ENCODE measurements around the gene BPIFB1. TPM values are rescaled to one million over a fixed set of nuclear protein-coding genes. Genes with fewer than 3 reads are reported as not detected.

The BPIFB1 gene
- total and polyA plus RNA-seq, 2 donors, result 0.24 to 0.55 TPM

GRCh38 chr20:33311011-33311410, 28.0 kb downstream of the BPIFB1 start:
- DNase-seq (ENCODE audit: low read depth in 6 of 9, low spot score in 9 of 9), result no peak
- Histone ChIP-seq H3K4me3 (ENCODE audit: low read length in 2 of 2) (no peak overlapping the region), H3K9me3 (ENCODE audit: control insufficient read depth in 2 of 2, insufficient read depth in 1 of 2, low read length in 1 of 2) (no peaks in the 10 kb centered on the region), H3K27ac (ENCODE audit: low read depth in 1 of 2, low read length in 1 of 2) (no peak overlapping the region), H3K4me1 (ENCODE audit: control insufficient read depth in 2 of 2, insufficient read depth in 2 of 2, low read length in 2 of 2) (peaks cover 0 to 5% of the 10 kb centered on the region in 2 donors), H3K36me3 (ENCODE audit: control insufficient read depth in 2 of 2, insufficient read depth in 2 of 2, low read length in 1 of 2) (no peaks in the 10 kb centered on the region), H3K27me3 (ENCODE audit: control insufficient read depth in 2 of 2, insufficient read depth in 1 of 2, low read length in 1 of 2) (no peaks in the 10 kb centered on the region)
- 92% methylated on average over 8 of the region's 8 CpGs for WGBS

GRCh38 chr20:33311996-33312395, 29.0 kb downstream of the BPIFB1 start:
- Histone ChIP-seq H3K4me1 (ENCODE audit: control insufficient read depth in 2 of 2, insufficient read depth in 2 of 2, low read length in 2 of 2) (peaks cover 0 to 5% of the 10 kb centered on the region in 2 donors), H3K27ac (ENCODE audit: low read depth in 1 of 2, low read length in 1 of 2) (no peak overlapping the region), H3K36me3 (ENCODE audit: control insufficient read depth in 2 of 2, insufficient read depth in 2 of 2, low read length in 1 of 2) (no peaks in the 10 kb centered on the region), H3K27me3 (ENCODE audit: control insufficient read depth in 2 of 2, insufficient read depth in 1 of 2, low read length in 1 of 2) (peaks cover 0 to 2% of the 10 kb centered on the region in 2 donors), H3K4me3 (ENCODE audit: low read length in 2 of 2) (no peak overlapping the region), H3K9me3 (ENCODE audit: control insufficient read depth in 2 of 2, insufficient read depth in 1 of 2, low read length in 1 of 2) (no peaks in the 10 kb centered on the region)
- DNase-seq (ENCODE audit: low read depth in 6 of 9, low spot score in 9 of 9), result no peak
- 93% methylated on average over 4 of the region's 4 CpGs for WGBS

- DNase-seq (ENCODE audit: low read depth in 6 of 9, low spot score in 9 of 9), result no peak
- 96% methylated on average over 11 of the region's 11 CpGs for WGBS
- Histone ChIP-seq H3K27me3 (ENCODE audit: control insufficient read depth in 2 of 2, insufficient read depth in 1 of 2, low read length in 1 of 2) (peaks cover 0 to 8% of the 10 kb centered on the region in 2 donors), H3K36me3 (ENCODE audit: control insufficient read depth in 2 of 2, insufficient read depth in 2 of 2, low read length in 1 of 2) (no peaks in the 10 kb centered on the region), H3K9me3 (ENCODE audit: control insufficient read depth in 2 of 2, insufficient read depth in 1 of 2, low read length in 1 of 2) (no peaks in the 10 kb centered on the region), H3K4me3 (ENCODE audit: low read length in 2 of 2) (no peak overlapping the region), H3K27ac (ENCODE audit: low read depth in 1 of 2, low read length in 1 of 2) (no peak overlapping the region), H3K4me1 (ENCODE audit: control insufficient read depth in 2 of 2, insufficient read depth in 2 of 2, low read length in 2 of 2) (peaks cover 0 to 5% of the 10 kb centered on the region in 2 donors)
Observed at GRCh38 chr20:33312583-33312982, 29.6 kb downstream of the BPIFB1 start.

GRCh38 chr20:33313686-33314314, 30.8 kb downstream of the BPIFB1 start:
- 45% methylated on average over 7 of the region's 7 CpGs for WGBS
- DNase-seq (ENCODE audit: low read depth in 6 of 9, low spot score in 9 of 9), result peak in 1 of 9 donors; percentile 26
- no peaks in the 10 kb centered on the region for H3K9me3 ChIP-seq (ENCODE audit: control insufficient read depth in 2 of 2, insufficient read depth in 1 of 2, low read length in 1 of 2)
- no peak overlapping the region for H3K27ac ChIP-seq (ENCODE audit: low read depth in 1 of 2, low read length in 1 of 2)
- H3K36me3 ChIP-seq (ENCODE audit: control insufficient read depth in 2 of 2, insufficient read depth in 2 of 2, low read length in 1 of 2), result no peaks in the 10 kb centered on the region
- no peak overlapping the region for H3K4me3 ChIP-seq (ENCODE audit: low read length in 2 of 2)
- H3K4me1 ChIP-seq (ENCODE audit: control insufficient read depth in 2 of 2, insufficient read depth in 2 of 2, low read length in 2 of 2), result peaks cover 0 to 5% of the 10 kb centered on the region in 2 donors
- H3K27me3 ChIP-seq (ENCODE audit: control insufficient read depth in 2 of 2, insufficient read depth in 1 of 2, low read length in 1 of 2), result peaks cover 0 to 14% of the 10 kb centered on the region in 2 donors

- H3K4me3 ChIP-seq (ENCODE audit: low read length in 2 of 2), result no peak overlapping the region
- no peaks in the 10 kb centered on the region for H3K36me3 ChIP-seq (ENCODE audit: control insufficient read depth in 2 of 2, insufficient read depth in 2 of 2, low read length in 1 of 2)
- DNase-seq (ENCODE audit: low read depth in 6 of 9, low spot score in 9 of 9), result no peak
- H3K4me1 ChIP-seq (ENCODE audit: control insufficient read depth in 2 of 2, insufficient read depth in 2 of 2, low read length in 2 of 2), result peaks cover 0 to 5% of the 10 kb centered on the region in 2 donors
- peaks cover 0 to 17% of the 10 kb centered on the region in 2 donors for H3K27me3 ChIP-seq (ENCODE audit: control insufficient read depth in 2 of 2, insufficient read depth in 1 of 2, low read length in 1 of 2)
- no peaks in the 10 kb centered on the region for H3K9me3 ChIP-seq (ENCODE audit: control insufficient read depth in 2 of 2, insufficient read depth in 1 of 2, low read length in 1 of 2)
- 83% methylated on average over 5 of the region's 5 CpGs for WGBS
- H3K27ac ChIP-seq (ENCODE audit: low read depth in 1 of 2, low read length in 1 of 2), result no peak overlapping the region
Observed at GRCh38 chr20:33316343-33316742, 33.3 kb downstream of the BPIFB1 start.

- no peaks in the 10 kb centered on the region for H3K9me3 ChIP-seq (ENCODE audit: control insufficient read depth in 2 of 2, insufficient read depth in 1 of 2, low read length in 1 of 2)
- no peak for DNase-seq (ENCODE audit: low read depth in 6 of 9, low spot score in 9 of 9)
- 97% methylated on average over 3 of the region's 3 CpGs for WGBS
- no peak overlapping the region for H3K4me3 ChIP-seq (ENCODE audit: low read length in 2 of 2)
- no peak overlapping the region for H3K27ac ChIP-seq (ENCODE audit: low read depth in 1 of 2, low read length in 1 of 2)
- H3K27me3 ChIP-seq (ENCODE audit: control insufficient read depth in 2 of 2, insufficient read depth in 1 of 2, low read length in 1 of 2), result peaks cover 0 to 17% of the 10 kb centered on the region in 2 donors
- H3K36me3 ChIP-seq (ENCODE audit: control insufficient read depth in 2 of 2, insufficient read depth in 2 of 2, low read length in 1 of 2), result no peaks in the 10 kb centered on the region
- H3K4me1 ChIP-seq (ENCODE audit: control insufficient read depth in 2 of 2, insufficient read depth in 2 of 2, low read length in 2 of 2), result peaks cover 0 to 5% of the 10 kb centered on the region in 2 donors
Observed at GRCh38 chr20:33316958-33317357, 33.9 kb downstream of the BPIFB1 start.

- 96% methylated on average over 14 of the region's 14 CpGs for WGBS
- H3K27me3 ChIP-seq (ENCODE audit: control insufficient read depth in 2 of 2, insufficient read depth in 1 of 2, low read length in 1 of 2), result peaks cover 0 to 17% of the 10 kb centered on the region in 2 donors
- no peak for DNase-seq (ENCODE audit: low read depth in 6 of 9, low spot score in 9 of 9)
Observed at GRCh38 chr20:33317424-33318095, 34.5 kb downstream of the BPIFB1 start.

GRCh38 chr20:33318096-33318429, 35.0 kb downstream of the BPIFB1 start:
- no peak overlapping the region for H3K4me3 ChIP-seq (ENCODE audit: low read length in 2 of 2)
- WGBS, result 57% methylated on average over 5 of the region's 5 CpGs
- no peaks in the 10 kb centered on the region for H3K9me3 ChIP-seq (ENCODE audit: control insufficient read depth in 2 of 2, insufficient read depth in 1 of 2, low read length in 1 of 2)
- H3K27me3 ChIP-seq (ENCODE audit: control insufficient read depth in 2 of 2, insufficient read depth in 1 of 2, low read length in 1 of 2), result peaks cover 0 to 19% of the 10 kb centered on the region in 2 donors
- H3K36me3 ChIP-seq (ENCODE audit: control insufficient read depth in 2 of 2, insufficient read depth in 2 of 2, low read length in 1 of 2), result no peaks in the 10 kb centered on the region
- no peak overlapping the region for H3K27ac ChIP-seq (ENCODE audit: low read depth in 1 of 2, low read length in 1 of 2)
- no peak for DNase-seq (ENCODE audit: low read depth in 6 of 9, low spot score in 9 of 9)
- peaks cover 0 to 5% of the 10 kb centered on the region in 2 donors for H3K4me1 ChIP-seq (ENCODE audit: control insufficient read depth in 2 of 2, insufficient read depth in 2 of 2, low read length in 2 of 2)

More at GRCh38 chr20:33317424-33318095, 34.5 kb downstream of the BPIFB1 start:
- Histone ChIP-seq H3K4me3 (ENCODE audit: low read length in 2 of 2) (no peak overlapping the region), H3K27ac (ENCODE audit: low read depth in 1 of 2, low read length in 1 of 2) (no peak overlapping the region), H3K36me3 (ENCODE audit: control insufficient read depth in 2 of 2, insufficient read depth in 2 of 2, low read length in 1 of 2) (no peaks in the 10 kb centered on the region), H3K4me1 (ENCODE audit: control insufficient read depth in 2 of 2, insufficient read depth in 2 of 2, low read length in 2 of 2) (peaks cover 0 to 5% of the 10 kb centered on the region in 2 donors), H3K9me3 (ENCODE audit: control insufficient read depth in 2 of 2, insufficient read depth in 1 of 2, low read length in 1 of 2) (no peaks in the 10 kb centered on the region)

GRCh38 chr20:33320006-33320405, 37.0 kb downstream of the BPIFB1 start:
- Histone ChIP-seq H3K27ac (ENCODE audit: low read depth in 1 of 2, low read length in 1 of 2) (no peak overlapping the region), H3K27me3 (ENCODE audit: control insufficient read depth in 2 of 2, insufficient read depth in 1 of 2, low read length in 1 of 2) (peaks cover 0 to 22% of the 10 kb centered on the region in 2 donors), H3K9me3 (ENCODE audit: control insufficient read depth in 2 of 2, insufficient read depth in 1 of 2, low read length in 1 of 2) (no peaks in the 10 kb centered on the region), H3K4me3 (ENCODE audit: low read length in 2 of 2) (no peak overlapping the region), H3K36me3 (ENCODE audit: control insufficient read depth in 2 of 2, insufficient read depth in 2 of 2, low read length in 1 of 2) (no peaks in the 10 kb centered on the region), H3K4me1 (ENCODE audit: control insufficient read depth in 2 of 2, insufficient read depth in 2 of 2, low read length in 2 of 2) (no peaks in the 10 kb centered on the region)
- WGBS, result 86% methylated on average over 10 of the region's 10 CpGs
- DNase-seq (ENCODE audit: low read depth in 6 of 9, low spot score in 9 of 9), result no peak
